GM21529 (cell line): ENCODE results near the gene RGS6.

Experiments
- ATAC-seq: cut with Tn5 transposase; IDR thresholded peaks from one replicate; pipeline ENCODE4 v1.9.1; 2021; ENCODE audit not compliant: unreplicated experiment

The RGS6 gene

DNA sequence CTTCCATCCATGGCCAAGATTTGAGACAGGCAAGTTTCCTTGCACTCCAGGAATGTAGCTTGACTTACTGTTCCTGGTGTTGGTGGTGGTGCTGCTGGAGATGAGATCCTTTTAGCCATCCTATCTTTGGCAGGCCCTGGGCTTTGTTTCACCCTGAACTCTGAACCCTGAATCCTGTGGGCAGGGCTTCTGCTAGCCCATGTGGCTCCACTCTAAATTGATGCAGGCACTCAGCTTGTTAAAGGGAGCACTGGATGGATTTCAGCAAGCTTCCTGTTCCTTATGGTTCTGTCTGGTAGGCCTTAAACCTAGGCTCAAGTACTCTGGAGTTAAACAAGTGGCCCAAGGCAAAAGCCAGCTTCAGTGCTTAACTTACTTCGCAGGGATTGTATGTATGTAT, 138.2 kb downstream of the RGS6 start:
- no peak for ATAC-seq

DNA sequence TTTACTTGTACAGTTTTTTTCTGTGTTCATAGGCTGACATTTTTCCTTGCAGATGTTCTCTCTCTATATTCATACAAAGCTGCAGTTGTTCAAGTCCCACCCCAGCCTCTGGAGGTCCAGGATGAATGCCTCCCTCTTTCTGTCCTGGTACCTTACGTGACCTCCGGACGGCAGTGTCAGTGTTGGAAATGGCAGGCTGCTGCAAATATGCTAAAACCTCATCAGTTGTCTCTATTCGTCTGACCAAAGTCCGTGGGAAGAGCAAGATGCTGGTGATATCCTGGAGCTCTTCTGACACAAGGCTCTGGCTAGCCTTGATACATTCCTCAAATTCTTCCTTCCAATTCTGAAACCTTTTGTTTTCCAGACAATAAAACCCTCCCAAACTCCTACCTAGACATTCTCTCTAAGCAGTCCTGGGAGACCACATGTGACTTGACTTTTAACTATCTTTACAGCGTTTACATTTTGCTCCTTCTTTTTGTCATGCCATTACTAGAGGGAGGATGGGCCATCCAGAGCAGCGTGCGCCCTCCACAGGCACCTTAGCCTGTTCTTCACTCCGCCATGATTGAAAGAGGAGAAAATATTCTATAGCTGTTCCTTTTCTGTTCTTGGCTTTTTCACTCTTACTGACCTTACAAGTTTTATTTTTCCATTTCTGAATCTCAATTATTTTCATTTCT, 143.6 kb downstream of the RGS6 start:
- no peak for ATAC-seq

DNA sequence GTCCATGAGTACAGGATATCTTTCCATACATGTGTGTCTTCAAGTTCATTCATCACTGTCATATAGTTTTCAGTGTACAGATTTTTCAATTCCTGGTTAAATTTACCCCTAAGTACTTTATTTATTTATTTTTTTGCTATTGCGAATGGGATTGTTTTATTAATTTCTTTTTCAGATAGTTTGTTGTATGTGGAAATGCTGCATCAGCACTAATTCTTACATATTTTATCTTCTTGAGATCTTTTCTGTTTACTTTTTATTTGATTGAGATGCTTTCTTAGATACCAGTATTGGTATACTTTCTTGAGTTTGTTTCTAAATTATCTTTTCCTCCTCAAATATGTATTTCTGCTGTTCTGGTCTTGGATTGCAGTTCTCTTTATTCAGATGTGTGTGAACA, 148.9 kb downstream of the RGS6 start:
- no peak for ATAC-seq

DNA sequence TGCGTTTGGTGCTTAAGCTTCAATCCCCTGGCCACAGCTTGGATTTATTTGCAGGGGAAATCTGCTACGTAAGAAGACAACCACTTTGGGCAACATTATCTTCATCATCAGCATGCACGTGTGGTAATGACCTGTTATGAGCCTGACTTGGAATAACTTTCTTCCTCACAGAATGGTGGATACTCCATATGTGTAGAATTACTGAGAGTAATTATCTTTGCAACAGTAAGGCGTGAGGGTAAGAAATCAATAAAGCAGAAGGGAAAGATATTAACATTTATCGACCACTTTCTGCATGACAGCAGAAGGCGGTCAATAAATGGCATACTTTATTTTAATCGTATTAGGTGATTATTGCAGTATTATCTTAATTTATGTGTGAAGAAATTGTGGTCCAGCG, 152.7 kb downstream of the RGS6 start:
- ATAC-seq = no peak

DNA sequence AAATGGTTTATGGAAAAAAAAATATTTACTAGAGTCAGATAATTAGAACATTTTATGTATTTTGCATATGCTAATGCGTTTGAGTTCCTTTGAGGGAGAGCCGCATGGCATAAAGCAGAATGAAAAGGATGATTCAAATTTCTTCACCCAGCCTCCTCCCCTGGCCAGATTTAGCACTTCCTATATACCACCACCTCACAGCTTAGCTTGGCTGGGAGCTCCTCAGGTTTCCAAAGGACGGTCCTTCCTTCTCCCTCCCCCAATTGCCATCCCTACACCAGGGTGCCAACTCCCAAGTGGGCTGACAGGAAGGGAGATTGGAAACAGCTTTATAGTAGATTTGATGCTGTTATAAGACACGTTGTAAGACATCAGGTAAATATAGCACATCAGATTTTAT, 157.4 kb downstream of the RGS6 start:
- ATAC-seq = no peak

DNA sequence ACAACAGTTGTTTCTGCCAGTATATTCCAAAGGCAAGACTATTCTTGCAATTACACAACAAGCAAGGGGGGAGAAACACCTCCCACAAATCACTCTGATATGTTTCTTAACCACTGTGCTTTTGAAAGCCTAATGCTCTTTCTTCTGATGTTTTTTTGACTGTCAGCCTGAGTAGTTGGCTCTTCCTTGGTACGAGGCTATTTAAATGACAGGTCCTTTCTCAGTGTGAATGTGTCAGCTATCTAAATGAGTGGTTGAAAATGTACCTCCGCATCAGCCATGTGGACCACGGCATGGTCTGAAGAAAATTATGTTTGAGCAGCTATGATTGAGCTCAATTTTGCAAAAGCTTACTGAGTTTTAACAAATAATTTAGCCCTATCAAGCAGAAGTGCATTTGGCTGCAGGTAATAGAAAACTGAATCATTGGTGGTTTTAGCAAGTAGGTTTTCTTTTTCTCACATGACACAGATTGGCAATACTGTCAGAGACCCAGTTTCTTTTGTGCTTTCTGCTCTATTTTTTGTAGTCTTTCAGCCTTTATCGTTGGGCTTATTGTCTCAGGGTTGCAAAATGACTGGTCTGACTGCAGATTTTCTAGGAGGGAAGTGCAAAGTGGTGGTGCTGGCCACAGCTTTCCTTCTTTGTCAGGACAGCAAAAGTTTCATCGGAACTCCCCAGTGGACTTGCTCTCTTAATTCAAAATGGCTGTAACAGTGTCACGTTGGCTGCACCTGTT, 162.8 kb downstream of the RGS6 start:
- no peak for ATAC-seq

DNA sequence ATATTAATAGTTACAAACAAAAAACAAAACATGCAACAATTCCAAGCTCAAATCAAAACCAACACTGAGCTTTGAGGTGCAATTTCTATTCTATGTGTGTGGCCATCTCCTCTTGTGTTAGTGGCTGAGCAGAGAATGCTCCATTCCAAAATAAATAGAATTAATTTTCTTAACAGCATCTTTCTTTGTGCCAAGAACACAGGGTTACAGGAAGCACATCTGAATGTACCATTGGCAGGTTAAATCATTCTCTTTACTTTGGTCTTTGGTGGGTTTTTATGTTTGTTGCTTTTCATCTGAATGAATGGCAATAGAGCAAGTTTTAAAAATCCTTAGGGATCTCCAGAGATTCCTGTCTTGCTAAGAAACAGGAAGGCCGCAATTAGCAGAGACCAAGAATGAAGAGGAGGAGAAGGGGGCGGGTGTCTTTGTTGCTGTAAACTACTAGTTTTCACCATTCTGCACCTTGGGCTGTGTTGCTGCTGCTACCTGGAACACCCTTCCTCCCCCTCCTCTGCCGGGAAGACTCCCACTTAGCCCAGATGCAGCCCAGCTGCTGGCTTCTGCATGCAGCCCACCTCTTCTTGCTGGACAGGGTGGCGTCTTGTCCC, 165.0 kb downstream of the RGS6 start:
- ATAC-seq = no peak

DNA sequence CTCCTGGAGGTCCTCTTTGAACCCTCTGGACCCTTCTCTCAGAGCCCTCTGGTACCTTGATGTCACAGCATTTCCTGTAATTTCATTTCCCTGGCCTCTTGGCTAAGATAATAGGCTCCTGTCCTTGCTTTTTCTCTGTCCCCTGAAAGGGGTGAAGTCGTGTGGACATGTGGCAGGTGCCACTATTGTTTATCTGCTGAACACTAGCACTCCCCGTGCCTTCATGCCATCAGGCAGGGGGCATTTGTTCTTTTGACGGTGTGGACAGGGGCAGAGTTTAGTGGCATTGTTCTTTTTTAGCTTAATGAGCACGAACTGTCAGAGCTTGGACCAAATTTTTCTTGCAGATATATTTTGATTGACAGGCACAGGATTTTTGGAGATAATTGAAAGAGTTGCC, 166.0 kb downstream of the RGS6 start:
- no peak for ATAC-seq

DNA sequence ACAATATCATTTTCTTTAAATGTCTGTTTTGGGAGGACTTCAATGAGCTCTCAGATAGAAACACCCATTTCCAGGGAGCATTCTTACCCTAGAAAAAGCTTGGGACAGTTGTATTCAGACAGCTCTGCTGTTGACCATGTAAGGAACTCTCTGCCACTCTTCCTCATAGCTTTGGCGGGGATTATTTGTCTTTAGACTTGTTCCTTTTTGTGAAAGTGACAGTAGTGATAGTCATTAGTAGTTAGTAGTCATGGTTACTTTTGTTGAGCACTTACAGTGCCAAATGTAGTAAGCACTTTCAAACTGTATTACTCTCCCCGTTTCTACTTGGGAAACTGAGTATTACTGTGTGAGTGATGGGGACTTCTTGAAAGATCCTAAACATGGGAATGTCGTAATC, 167.3 kb downstream of the RGS6 start:
- no peak for ATAC-seq

DNA sequence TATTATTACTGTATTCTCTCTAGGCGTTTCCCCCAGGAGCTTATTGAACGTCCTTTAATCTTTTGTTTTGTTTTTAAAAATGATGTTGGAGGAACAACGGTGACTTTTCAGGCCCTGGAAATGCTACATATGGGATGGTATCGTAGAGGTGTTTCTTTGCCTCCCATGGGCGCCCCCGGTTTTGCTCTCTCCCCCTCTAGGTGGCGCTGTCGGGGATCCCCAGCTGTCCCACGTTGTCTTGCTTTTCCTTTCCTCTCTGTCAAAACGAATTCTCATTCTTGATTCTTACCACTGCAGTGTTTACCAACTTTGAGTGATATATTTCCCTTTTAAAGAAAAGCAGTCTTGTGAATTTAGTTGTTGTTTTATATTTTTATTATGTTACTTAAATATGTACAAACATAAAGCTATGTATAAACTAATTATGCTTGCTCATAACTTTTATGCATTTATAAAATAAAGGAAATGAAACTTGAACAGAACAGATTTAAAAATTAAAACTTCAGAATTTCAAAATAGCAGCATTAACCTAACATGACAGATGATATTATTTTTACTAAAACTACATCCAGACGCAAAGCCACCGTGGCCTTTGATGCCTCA, 171.9 kb downstream of the RGS6 start:
- ATAC-seq = no peak

DNA sequence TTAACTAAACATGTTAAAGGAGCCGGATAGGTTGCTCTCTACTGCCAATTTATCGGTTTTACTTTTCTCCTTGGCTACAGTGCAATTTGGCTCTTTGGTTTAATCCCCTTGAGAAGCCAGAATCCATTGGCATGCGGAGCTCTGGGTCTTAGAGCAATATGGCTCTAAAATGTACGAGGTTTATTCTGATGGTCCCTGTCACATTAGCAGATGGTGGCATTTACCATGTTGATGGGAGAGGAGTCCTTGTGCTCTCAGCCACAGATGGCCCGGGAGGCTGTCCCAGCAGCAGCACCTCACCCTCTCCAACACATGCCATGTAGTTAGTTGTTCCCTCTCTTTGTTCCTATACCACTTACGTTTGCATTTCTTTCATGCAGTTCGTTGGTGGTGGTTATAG, 179.7 kb downstream of the RGS6 start:
- ATAC-seq = no peak

DNA sequence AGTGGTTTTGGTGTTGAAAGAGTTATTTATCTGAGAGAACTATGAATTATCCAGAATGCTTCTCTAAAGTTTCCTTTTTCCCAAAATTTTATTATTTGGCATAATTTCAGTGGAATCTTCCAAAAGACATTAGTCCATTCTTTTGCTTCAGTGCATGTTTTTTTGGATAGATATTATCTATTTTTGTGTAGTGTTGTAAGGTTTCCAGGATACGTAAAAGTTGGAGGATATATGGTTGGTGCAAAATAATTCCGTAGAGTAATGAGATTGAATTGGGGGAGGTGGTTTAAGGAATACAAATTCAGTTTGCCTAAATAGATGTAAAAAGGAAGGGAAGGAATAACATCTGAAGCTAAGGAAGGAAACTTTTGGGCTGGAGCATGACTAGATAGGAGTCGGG, 186.6 kb downstream of the RGS6 start:
- no peak for ATAC-seq

DNA sequence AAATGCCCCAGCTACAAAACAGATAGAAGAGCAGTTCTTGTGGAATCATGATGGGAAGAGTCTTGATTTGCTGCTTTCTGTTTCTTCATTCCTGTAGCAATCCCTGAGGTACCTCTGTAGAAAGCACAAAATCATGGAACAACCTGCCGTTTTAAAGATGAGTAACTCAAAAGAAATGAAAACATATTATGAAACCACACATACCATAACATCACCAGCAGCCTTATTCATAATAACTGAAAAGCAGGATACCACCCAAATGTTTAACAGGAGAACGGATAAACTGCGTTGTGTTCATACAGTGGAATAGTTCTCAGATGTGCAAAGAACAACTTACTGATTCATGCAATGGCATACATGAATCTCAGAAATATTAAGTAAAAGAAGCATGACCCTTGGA, 188.1 kb downstream of the RGS6 start:
- no peak for ATAC-seq

DNA sequence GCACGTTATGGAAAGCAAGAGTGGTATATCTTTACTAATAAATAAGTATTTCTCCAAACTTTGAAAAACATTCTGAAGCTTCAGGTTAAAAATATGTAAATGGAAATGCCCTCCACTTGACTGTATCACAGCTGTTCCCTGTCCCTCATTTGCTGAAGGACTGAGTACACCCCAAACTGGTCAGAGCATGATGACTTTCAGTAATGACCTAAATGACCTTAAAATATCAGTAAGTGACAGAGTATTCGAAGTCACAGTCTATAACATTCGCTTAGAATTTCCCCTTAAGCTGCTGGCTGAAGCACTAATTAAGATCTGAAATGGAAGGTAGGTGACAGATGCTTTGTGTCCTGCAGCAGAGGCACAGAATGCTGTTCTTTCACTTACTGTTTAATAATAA, 191.5 kb downstream of the RGS6 start:
- ATAC-seq = no peak

DNA sequence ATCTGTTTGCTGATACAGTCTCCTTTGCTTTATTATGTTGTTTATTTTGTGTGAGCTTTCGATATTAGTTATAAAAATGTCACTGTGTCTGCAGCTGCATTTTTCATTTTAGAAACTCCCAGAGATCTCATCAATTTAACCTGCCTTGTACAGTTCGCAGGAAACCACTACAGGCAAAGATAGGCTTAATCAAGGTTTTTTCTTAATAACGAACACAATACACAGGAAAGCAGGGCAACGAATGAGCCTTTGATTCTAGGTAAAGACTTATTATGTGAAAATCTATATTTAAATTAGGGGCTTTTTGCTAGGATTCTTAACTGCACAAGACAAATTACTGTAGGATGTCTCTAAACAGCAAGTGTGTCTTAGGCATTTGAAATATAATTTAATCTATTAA, 191.9 kb downstream of the RGS6 start:
- ATAC-seq = no peak

DNA sequence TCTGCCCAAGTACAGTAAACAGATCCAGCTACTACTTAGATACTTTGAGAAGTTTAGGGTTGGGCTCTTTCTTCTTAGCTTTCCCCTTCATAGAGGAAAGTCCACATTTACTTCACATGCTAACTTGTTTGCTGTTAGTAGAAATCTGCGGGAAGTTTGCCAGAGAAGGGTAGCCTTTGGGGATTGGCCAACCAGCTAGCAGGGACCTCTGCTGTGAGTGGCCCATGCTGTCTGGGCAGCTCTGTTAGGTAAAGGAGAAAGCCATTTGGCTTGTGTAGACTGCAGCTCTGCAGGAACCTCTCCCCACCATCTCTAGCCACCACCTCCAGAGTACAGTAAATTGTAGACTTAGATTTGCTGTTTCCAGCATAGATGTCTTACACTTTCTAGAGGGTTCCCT, 193.9 kb downstream of the RGS6 start:
- ATAC-seq = no peak

DNA sequence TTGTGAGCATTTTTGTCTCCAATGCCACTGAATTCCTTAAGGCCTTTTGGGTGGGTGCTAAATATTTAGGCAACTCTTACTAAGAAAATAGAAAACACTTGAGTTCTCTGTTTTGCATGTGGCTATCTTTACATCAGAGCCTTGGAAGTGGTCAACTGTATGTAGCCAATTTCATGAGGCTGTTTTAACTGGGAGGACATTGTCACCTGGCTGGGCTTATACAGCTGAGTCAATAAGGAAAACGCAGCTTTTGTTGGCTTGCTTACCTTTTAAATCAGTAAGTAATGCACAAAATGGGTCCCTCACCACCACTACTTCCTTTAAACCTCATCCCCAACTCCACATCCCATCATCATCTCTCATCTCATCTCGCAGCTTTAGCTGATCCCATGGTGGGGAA, 194.3 kb downstream of the RGS6 start:
- ATAC-seq = no peak

DNA sequence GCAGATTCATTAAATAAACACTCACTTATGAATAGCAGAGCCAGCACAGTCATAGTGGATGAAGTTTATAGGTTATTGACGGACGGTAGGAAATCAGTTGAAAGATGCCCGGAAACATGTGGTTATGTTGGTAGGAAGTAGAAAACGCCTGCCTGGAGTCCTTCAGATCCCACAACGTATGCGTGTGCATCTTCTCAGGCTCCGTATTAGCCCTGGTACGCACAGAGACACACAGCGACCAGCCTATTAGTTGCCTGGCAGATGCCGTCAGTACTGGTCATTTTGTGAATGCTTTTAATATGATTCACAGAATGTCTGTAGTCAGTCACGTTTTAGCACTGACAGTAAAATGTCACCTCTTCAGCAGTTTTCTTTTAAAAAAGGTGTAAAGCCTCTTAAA, 196.4 kb downstream of the RGS6 start:
- no peak for ATAC-seq

DNA sequence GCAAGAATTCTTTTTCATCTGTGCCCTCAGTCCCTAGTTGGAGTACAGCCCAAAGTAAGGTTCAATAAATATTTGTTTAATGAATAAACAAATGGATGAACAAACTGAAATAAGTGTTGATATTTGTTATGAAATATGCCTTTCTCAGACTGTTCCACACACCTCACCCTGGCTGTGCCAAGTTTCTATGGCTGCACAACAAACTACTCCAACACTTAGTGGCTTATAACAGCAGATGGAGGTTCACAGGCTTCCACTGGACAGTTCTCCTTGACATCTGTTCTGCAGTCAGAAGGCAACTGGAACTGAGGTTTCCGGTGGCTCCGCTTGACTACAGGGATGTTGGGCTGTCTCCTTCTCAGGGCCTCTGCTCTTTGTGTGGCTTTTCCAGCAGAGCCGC, 197.1 kb downstream of the RGS6 start:
- no peak for ATAC-seq

DNA sequence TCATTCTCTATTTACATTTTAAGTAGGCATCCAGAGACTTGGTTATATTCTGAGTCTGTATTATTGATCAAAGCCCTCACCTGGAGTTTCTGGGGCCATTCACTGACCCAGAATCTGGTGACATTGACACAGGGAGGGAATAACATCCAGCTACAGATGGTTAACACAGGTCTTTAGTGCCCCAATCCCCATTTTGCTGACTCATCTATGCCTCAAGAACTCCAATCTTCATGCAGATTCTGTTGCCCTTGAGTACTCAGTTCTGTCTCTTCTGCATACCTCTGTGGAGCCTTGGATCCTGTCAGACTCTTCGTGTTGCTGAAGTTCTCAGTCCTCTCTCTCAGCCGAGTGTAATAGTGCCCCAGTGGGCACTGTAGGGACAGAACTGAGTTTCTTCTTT, 208.9 kb downstream of the RGS6 start:
- no peak for ATAC-seq

DNA sequence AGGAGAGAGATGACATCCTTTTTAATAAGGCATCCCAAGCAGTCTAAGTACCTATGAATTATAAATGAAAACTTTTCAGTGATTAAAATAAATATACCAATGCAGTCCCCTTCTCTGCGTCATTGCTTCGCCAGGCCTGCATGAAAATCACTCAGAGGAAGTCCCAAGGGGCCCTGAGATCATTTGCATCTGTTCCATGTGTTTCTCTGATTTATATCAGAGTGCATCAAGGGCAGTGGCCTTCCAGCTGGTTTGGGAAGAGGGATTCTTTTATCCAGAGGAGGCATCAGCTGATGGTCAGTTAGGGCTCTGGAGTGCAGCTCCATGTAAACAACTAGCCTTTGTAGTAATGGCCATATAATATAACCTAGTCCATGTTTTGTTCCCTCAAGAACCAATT, 210.1 kb downstream of the RGS6 start:
- ATAC-seq = no peak

DNA sequence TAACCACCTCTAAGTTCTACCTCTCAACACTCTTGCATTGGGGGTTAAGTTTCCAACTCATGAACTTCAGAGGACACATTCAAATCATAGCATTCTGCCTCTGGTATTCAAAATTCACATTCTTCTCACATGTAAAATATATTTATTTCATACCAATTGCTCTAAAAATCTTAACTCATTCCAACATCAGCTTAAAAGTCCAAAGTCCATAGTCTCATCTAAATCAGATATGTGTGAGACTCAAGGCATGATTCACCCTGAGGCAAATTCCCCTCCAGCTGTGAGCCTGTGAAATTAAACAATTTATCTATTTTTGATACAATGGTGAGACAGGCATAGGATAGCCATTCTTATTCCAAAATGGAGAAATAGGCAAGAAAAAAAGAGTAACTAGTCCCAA, 214.0 kb downstream of the RGS6 start:
- ATAC-seq = no peak
